Retina (tissue), 1 donor: ENCODE results near the gene ELAPOR2.
A peak's percentile ranks its signal among the peaks of the same experiment; 100 is the strongest.
"Not testable (repeated sequence)": the region's sequence is repeated elsewhere in the genome, so short reads cannot be mapped to it uniquely, and the experiment has no call there.

Experiments used
- DNase-seq: peaks from one replicate; pipeline ENCODE4 v3.0.0-alpha.2; 2016

ELAPOR2 gene

DNA sequence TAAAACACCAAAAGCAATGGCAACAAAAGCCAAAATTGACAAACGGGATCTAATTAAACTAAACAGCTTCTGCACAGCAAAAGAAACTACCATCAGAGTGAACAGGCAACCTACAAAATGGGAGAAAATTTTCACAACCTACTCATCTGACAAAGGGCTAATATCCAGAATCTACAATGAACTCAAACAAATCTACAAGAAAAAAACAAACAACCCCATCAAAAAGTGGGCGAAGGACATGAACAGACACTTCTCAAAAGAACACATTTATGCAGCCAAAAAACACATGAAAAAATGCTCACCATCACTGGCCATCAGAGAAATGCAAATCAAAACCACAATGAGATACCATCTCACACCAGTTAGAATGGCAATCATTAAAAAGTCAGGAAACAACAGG lies 14.7 kb downstream of the ELAPOR2 start:
- not testable (repeated sequence) for DNase-seq

- not testable (repeated sequence) for DNase-seq
Measured at GRCh38 chr7:87041586-87041985, 17.9 kb downstream of the ELAPOR2 start.

DNA sequence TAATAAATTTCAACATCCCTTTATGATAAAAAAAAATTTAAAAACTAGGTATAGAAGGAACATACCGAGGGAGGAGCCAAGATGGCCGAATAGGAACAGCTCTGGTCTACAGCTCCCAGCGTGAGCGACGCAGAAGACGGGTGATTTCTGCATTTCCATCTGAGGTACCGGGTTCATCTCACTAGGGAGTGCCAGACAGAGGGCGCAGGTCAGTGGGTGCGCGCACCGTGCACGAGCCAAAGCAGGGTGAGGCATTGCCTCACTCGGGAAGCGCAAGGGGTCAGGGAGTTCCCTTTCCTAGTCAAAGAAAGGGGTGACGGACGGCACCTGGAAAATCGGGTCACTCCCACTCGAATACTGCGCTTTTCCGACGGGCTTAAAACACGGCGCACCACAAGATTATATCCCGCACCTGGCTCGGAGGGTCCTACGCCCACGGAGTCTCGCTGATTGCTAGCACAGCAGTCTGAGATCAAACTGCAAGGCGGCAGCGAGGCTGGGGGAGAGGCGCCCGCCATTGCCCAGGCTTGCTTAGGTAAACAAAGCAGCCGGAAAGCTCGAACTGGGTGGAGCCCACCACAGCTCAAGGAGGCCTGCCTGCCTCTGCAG lies 19.7 kb downstream of the ELAPOR2 start:
- DNase-seq = not testable (repeated sequence)

GRCh38 chr7:87038993-87039690 lies 20.3 kb downstream of the ELAPOR2 start:
- no peak for DNase-seq

DNA sequence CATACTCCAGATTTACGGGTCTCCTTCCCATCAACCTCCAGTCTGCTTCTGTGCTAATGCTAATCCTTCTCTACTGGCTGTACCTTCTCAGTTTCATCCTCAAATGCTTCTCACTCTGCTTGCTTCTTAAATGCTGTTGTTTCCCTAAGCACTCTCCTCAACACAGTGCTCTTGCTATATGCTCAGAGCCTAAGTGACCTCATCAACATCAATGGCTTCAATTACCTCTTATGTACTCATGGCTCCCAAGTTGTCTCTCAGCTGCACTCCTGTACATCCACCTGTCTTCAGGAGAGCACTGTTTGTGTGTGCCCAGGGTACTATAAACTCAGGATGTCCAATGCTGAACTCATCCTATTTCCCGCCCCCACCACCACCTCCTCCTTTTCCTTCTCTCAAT lies 22.5 kb downstream of the ELAPOR2 start:
- DNase-seq = no peak

DNA sequence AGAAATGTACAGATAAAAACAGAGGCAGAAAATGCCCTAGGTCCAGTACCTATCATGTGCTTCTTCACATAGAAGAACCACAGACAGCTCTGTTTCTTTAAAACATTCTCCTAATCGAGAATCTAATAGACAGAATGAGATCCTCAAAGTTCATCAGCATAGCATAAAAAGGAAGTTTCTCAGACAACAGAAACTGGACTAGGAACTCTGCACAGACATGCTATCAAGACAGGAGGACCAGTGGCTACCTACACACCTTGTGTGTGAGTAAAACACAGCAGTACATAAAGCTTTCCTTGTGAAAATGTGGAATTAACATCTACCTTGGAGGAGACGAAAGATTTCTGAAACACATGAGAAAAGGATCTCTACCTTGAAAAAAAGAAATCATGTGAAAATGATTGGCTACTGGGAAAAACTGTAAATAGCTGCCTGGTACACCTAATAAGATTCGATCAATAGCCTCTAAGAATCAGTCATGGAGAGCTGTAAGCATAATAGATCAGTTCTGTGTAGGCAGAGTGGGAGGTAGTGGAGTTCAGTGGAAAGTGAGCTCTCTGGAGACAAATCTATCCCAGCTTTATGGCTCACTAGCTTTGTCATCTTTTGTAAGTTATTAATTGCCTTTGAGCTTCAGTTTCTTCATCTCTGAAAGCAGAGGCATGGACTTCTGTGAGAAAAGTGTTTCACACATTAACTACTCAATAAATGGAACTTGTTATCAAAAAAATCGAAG lies 26.7 kb downstream of the ELAPOR2 start:
- DNase-seq = peak; percentile 25

- no peak for DNase-seq
Measured at GRCh38 chr7:87029078-87029477, 30.4 kb downstream of the ELAPOR2 start.

DNA sequence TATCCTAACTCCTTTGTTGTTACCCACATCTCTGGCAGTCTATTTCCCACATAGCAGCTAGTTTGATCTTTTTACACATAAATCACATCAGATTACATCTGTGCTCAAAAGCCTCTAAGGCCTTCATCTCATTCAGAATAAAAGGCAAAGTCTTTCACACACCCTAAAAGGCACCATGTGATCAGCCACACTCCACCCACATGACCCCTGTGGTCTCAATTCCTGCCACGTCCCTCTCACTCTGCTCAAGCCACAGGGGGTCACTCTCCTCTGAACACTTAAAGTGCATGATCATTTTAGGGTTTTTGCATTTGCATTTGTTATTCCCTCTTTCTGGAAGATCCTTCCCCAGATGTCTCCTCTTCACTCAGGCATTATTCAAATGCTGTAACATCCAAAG lies 30.8 kb downstream of the ELAPOR2 start:
- DNase-seq = no peak

DNA sequence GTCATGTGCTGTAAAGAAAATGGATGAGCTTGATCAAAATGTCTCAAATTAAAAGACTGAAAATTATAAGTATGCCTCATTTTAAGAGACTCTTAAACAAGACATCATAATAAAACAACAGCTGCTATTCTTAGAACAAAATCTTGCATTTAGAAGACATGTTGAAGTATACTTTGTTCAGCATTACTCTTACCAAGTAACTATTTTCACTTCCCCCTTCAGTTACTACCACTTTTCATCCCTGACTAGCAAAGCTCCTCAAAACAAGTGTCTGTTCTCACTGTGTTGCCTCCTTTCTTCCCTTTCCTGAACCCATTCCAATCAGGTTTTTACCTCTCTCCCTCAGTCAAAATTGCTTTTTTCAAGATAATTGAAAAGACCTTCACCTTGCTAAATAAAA lies 31.6 kb downstream of the ELAPOR2 start:
- no peak for DNase-seq

DNA sequence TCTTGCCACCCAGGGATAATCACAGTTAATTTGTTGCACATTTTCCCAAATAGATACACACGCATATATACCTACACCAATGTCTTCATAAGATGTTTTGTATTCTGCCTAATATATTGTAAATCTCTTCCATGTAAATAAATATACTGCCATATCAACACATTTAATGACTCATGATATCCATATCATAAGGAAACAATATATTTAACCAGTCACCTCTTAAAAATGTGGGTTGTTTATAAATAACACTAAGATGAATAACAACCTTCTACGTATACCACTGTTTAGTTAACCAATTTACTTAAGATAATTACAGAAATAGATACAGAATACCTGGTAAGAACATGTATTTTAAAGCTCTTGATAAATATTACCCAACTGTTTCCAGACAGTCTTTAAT lies 38.2 kb downstream of the ELAPOR2 start:
- no peak for DNase-seq

GRCh38 chr7:87016606-87017005 lies 42.8 kb downstream of the ELAPOR2 start:
- DNase-seq = no peak

GRCh38 chr7:87013840-87014190 lies 45.6 kb downstream of the ELAPOR2 start:
- no peak for DNase-seq

GRCh38 chr7:87013136-87013839 lies 46.2 kb downstream of the ELAPOR2 start:
- no peak for DNase-seq
